DMS53 treated with DMSO at 0.1 percent for 48 hours (cell line): ENCODE measurements around the gene SHROOM1.
A peak's percentile ranks its signal among the peaks of the same experiment; 100 is the strongest.
"Not testable (repeated sequence)": the region's sequence is repeated elsewhere in the genome, so short reads cannot be mapped to it uniquely, and the experiment has no call there.

Experiments
- DNase-seq: peaks from one replicate; lab custom pipeline; 2025; ENCODE audit not compliant: unreplicated experiment; lab: John Stamatoyannopoulos, UW

The SHROOM1 gene, protein sequence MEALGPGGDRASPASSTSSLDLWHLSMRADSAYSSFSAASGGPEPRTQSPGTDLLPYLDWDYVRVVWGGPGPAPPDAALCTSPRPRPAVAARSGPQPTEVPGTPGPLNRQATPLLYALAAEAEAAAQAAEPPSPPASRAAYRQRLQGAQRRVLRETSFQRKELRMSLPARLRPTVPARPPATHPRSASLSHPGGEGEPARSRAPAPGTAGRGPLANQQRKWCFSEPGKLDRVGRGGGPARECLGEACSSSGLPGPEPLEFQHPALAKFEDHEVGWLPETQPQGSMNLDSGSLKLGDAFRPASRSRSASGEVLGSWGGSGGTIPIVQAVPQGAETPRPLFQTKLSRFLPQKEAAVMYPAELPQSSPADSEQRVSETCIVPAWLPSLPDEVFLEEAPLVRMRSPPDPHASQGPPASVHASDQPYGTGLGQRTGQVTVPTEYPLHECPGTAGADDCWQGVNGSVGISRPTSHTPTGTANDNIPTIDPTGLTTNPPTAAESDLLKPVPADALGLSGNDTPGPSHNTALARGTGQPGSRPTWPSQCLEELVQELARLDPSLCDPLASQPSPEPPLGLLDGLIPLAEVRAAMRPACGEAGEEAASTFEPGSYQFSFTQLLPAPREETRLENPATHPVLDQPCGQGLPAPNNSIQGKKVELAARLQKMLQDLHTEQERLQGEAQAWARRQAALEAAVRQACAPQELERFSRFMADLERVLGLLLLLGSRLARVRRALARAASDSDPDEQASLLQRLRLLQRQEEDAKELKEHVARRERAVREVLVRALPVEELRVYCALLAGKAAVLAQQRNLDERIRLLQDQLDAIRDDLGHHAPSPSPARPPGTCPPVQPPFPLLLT

DNA sequence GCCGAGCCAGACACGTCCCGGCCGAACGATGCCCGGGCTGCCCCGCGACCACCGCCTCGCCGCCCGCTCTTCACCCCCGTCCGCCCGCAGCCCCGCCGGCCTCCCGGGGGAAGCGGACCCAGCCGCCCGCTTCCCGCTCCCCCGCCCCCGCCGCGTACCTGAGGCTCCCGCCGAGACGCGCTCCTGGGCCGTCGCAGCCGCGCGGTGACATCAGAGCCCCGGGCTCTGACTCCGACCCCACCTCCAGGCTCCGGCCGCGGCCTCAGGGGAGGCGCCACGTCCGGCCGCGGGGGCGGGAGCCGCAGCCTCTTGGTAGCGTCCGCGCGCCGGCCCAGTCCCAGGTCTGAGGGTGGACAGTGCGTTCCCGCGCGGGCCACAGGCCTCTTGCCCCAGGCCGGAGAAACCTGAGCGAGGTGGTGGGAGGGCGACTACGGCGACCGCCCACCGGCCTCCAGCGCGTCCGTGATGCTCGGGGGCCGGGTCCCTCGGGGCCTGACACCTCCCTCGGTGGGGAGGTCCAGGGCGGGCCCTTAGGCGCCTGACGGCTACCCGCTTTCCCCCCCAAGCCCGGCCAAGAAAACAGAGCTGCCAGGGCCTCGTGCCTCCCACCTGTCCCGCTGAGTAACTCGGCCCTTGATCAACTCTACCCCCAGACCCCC lies at the start of gene SHROOM1:
Gene SHROOM1 (minus strand): TSS at position 212 of the 659 bp plus-strand sequence. CDS start 4,507 bp downstream, outside the sequence.
- peak; percentile 47 for DNase-seq

GRCh38 chr5:132877938-132878337 lies 47.5 kb upstream of the SHROOM1 start:
- no peak for DNase-seq

GRCh38 chr5:132877466-132877865 lies 47.0 kb upstream of the SHROOM1 start:
- DNase-seq: no peak

DNA sequence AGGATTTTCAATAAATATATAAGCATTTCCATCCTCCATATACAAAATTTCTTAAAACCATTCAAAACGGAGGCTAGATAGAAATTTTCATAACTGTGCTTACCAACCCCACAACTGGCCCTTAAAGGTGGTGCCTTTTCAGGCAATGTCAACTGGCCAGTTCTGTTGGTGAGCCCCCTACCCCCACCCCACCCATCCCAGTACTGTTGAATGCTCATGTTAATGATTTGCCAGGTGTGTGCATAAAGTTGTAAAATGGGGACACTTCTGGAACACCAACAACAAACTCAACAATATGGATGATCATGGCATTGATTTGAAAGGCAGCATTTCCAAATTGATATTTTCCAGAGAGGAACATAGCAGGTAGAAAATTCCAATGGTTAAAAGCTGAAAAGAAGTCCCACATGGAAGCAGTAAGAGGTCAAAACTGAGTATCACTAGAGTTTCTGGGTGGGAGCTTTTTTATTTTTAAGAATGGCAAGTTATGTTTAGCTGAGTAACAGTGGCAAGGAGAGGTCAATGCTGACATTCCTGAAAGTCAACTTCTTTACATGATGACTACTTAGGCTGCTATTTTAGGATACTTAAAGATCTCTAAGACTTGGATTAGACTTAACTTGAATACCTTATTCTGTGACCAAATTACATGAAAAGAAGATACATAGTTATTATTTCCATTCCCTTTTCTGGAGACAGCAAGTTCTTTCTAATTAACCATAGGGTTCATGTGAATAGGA lies 45.7 kb upstream of the SHROOM1 start:
- no peak for DNase-seq

DNA sequence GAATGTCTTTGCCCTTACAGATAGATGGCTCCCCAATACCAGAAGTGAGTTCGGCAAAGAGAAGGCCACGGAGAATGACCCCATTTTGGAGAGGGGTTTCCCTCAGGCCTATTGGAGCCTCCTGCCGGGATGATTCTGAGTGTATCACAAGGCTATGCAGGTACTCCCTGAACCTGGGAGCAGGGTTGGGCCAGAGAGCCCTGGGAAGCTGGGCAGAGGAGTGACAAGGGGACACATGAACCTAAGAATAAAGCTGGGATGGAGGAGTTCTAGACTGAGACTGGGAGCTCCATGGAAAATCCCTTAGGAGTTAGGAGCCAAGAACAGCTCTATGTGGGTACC lies 43.5 kb upstream of the SHROOM1 start:
- no peak for DNase-seq

GRCh38 chr5:132873119-132873929 lies 42.9 kb upstream of the SHROOM1 start, which contains the start of gene LEAP2:
Gene LEAP2, plus strand, starts transcription at chr5:132873668. Its CDS starts 27 bp downstream, at chr5:132873695.
- no peak for DNase-seq

GRCh38 chr5:132872788-132873118 lies 42.3 kb upstream of the SHROOM1 start:
- no peak for DNase-seq

DNA sequence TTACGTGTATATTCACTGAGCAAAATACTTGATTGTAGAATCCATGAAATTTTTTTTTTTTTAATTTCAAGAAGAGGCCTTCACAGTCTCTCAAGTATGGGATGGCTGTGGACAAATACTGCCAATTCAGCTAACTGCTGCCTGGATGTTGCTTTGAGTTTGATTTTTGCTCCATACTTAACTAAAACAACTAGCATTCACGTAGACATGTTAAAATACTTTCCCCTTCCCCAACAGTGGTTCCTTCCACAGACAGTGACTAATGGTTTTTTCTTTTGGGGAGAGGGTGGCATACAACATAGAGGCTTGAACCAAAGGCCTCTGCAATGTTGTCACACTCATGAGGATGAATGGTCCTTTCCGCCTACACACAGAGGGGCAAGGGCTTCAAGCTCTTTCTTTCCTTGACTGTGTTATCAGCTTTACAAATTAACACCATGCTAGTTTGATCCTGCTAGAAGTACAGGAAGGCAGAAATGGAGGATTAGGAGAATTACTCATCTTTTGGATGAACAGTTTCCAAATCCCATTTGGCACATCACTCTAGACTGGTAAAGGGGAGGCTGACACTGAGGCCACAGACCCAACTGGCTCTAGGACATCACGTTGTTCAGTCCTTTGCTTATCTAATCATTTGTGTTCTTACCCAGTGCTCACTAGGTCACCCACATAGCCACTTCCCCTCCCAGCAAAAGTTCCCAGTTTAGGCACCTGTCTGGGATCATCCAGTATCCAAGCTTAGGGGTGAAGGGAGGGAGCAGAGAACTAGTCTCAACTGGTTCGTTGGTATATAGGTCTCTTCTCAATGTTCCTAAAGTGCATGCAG lies 41.2 kb upstream of the SHROOM1 start:
- DNase-seq: no peak

DNA sequence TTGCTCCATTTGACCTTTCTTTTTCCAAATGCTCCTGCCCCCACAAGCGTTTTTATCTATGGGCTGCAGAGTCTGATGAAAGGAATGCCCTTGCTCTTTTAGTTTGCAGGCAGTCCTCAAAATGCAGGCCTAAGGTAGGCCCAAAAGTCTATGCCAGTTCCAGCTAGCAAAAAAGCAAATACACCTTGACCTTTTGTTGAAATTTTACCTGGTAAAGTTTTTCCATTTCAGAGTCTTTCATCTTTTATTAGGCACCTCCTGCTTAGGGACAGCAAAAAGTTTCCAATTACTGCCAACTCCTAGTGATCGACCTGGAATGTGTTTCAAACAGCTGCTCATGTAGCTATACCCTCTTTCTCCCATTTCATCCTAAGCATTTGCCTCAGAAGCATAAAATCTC lies 40.4 kb upstream of the SHROOM1 start:
- no peak for DNase-seq

- DNase-seq: no peak
Measured at GRCh38 chr5:132868754-132869153, 38.3 kb upstream of the SHROOM1 start.

DNA sequence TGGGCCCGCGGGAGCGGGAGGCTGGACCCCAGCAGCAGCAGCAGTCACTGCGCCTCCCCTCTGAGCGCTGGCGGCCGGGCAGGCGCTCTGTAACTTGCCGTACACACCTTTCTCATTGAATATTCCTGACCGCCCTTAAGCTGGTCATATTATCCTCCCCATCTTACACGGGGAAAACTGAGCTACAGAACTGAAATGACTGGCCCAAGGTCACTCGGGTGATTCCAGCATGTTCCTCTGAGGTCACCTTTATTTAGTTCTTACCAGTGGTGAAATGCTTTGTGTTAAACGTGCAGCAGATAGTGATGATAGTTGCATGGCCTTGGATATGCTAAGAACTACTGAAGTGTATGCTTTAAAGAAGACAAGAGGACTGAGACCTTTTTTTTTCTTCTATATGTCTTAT lies 36.6 kb upstream of the SHROOM1 start:
- no peak for DNase-seq

DNA sequence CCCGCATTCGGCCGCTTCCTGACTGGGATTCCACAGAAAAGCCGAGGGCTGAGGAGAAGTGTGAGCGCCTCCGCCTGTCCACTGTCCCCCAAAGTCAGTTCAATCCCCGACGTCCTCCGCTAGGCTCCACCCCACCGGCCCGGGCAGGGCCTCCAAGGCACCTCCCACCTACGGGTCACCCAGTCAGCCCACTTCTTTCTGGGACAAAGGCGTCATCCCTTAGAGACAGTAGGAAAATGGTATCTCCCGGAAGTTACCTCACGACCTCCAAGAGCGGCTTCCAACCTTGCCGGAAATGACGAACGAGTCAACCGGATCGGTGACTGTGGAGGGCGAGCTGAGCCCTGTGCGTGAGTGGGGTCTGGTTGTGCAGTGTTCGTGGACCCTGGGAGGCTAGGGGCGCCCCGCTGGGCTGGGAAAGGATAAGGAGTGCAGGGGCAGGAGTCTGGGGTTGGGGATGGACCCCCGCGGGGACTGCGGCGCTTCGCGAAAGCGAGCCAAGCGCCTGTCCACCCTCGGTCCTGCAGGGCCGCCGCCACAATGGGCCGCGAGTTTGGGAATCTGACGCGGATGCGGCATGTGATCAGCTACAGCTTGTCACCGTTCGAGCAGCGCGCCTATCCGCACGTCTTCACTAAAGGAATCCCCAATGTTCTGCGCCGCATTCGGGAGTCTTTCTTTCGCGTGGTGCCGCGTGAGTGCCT lies 36.0 kb upstream of the SHROOM1 start, which contains the start of the genes GDF9 and UQCRQ:
Gene GDF9 (minus strand): TSS at position 128 of the 704 bp plus-strand sequence. CDS start 1,936 bp downstream, outside the sequence.
Gene UQCRQ (plus strand): TSS at position 301 of the 704 bp plus-strand sequence. CDS start 240 bp downstream, at position 541.
- peak; percentile 98 for DNase-seq

DNA sequence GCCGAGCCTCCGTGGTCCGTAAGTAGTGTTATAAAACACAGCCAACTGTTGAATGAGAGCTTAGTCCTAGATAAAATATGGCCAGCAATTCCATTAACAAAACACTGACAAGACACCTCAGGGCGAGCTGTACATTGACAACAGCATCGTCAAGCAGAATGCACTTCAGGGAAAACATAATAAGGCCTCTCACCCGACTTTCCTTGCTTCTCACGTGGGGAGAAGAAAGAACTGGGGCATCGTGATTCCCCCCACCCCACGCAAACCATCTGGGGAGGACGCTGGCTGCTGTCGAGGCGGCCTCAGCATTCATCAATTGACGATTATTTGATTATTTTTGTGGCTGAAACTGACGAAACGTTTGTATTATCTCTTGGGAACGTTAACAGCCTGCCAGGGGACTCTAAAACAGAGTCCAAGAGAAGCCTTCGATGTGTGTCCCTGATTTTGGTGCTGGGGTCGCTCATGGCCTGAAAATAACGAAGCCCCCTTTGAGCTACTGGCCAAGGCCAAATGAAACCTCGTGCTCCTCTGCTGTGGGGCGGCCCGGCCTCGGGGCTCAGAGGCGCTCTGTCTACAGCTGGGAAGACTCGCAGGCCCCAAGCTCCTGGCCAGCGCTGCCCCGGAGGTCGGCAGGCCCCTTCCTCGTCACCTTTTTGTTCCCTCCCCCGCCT lies 35.4 kb upstream of the SHROOM1 start:
- no peak for DNase-seq

- no peak for DNase-seq
Measured at GRCh38 chr5:132860742-132861141, 30.3 kb upstream of the SHROOM1 start.

DNA sequence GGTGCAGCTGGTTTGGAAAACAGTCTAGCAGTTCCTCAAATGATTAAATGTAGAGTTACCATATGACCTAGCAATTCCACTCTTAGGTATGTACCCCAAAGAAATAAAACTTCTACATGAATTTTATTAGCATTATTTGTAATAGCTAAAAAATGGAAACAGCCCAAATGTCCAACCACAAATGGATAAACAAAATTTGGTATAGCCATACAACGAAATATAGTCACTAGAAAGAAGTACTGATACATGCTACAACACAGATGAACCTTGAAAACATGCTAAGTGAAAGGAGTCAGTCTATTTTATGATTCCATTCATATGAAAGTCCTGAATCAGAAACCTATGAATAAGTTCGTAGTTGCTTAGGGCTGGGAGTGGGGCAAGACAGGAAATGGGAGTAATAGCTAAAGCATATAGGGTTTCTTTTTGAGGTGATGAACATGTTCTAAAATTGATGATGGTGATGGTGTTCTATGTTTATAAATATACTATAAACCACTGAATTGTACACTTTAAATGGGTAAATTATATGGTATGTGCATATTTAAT lies 29.5 kb upstream of the SHROOM1 start:
- DNase-seq: no peak

GRCh38 chr5:132856011-132856410 lies 25.6 kb upstream of the SHROOM1 start:
- DNase-seq: no peak

DNA sequence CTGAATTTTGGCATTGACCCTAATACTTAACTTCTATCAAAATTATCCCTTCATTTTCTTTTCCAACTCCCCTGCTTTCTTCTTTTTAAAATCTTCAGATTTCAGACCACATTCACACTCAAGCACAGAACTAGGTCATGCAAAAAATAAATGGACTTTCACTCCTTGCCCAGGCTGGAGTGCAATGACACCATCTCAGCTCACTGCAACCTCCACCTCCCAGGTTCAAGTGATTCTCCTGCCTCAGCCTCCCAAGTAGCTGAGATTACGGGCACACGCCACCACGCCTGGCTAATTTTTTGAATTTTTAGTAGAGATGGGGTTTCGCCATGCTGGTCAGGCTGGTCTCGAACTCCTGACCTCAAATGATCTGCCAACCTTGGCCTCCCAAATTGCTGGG lies 24.5 kb upstream of the SHROOM1 start:
- not testable (repeated sequence) for DNase-seq
